Measurements from ENCODE around the gene TMEM260.
"Not testable (repeated sequence)": the region's sequence is repeated elsewhere in the genome, so short reads cannot be mapped to it uniquely, and the experiment has no call there.

The TMEM260 gene

DNA sequence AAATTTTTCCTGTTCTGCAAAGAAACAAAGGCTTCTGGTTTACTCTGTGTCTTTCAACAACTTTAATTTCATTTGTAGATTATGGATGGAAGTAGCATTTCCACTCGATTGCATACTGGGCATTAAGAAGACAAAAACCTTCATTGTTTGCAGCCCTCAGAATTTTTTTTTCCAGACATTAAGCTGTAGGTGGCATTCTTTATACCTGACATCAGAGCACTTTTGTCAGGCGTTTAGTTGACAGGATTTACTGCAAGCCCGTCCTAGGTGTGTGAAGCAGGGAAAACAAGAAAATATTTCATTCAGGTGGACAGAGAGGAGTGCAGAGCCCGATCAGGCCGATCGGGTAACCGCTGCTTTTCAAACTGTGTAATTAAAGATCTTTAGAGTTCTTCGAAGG lies 107.5 kb downstream of the TMEM260 start:
- Histone ChIP-seq H3K27me3 (ENCODE audit: control insufficient read depth, insufficient read depth, low read length) (peaks cover 2% of the 10 kb centered on the region), H3K4me1 (ENCODE audit: control insufficient read depth, insufficient read depth, low read length) (peaks cover 19% of the 10 kb centered on the region), H3K36me3 (ENCODE audit: control insufficient read depth, insufficient read depth, low read length) (no peaks in the 10 kb centered on the region), H3K9me3 (ENCODE audit: control insufficient read depth, insufficient read depth, low read length) (no peaks in the 10 kb centered on the region), H3K9ac (ENCODE audit: low read depth, low read length) (no peak overlapping the region), H3K4me3 (ENCODE audit: low read depth, low read length) (no peak overlapping the region)

DNA sequence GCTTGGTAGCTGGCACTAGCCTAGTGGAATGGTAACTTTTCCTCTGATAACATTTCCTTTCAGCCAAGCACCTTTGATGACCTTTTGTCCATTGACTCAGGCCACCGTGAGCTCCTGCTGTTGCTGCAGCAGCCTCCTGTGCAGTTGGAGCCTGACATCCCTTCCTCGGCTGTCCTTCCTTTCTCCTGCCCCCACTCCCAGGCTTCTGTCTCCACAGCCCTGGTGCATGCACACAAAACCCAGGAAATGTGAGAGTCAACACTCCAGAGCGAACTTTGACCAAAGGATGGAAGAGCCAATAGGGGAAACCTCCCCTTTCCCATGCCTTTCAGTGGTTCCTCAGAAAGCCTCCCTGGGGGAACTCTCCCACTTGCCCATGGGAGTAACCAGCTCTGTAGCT lies 115.0 kb downstream of the TMEM260 start:
- H3K9ac ChIP-seq (ENCODE audit: low read depth, low read length): no peak overlapping the region
- no peaks in the 10 kb centered on the region for H3K9me3 ChIP-seq (ENCODE audit: control insufficient read depth, insufficient read depth, low read length)
- no peaks in the 10 kb centered on the region for H3K36me3 ChIP-seq (ENCODE audit: control insufficient read depth, insufficient read depth, low read length)
- H3K4me3 ChIP-seq (ENCODE audit: low read depth, low read length): no peak overlapping the region
- H3K27me3 ChIP-seq (ENCODE audit: control insufficient read depth, insufficient read depth, low read length): no peaks in the 10 kb centered on the region
- peaks cover 19% of the 10 kb centered on the region for H3K4me1 ChIP-seq (ENCODE audit: control insufficient read depth, insufficient read depth, low read length)

DNA sequence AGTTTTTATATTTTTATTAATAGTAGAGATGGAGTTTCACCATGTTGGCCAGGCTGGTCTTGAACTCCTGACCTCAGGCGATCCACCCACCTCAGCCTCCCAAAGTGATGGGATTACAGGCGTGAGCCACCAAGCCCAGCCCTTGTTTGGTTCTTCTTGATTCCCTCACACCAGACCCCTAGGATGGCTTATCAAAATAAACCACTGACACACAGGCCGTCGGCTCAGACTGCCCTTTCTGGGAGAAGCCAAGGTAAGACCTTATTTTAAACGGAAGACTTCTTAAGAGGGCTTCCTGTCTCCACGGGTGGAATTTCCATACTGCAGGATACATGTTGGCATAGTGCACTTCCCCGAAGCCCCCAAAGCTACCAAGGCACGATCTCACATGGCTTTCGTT lies 115.6 kb downstream of the TMEM260 start:
- not testable (repeated sequence) for H3K9me3 ChIP-seq (ENCODE audit: control insufficient read depth, insufficient read depth, low read length); H3K9ac ChIP-seq (ENCODE audit: low read depth, low read length); H3K4me3 ChIP-seq (ENCODE audit: low read depth, low read length); H3K36me3 ChIP-seq (ENCODE audit: control insufficient read depth, insufficient read depth, low read length); H3K27me3 ChIP-seq (ENCODE audit: control insufficient read depth, insufficient read depth, low read length)
- H3K4me1 ChIP-seq (ENCODE audit: control insufficient read depth, insufficient read depth, low read length): peaks cover 14% of the 10 kb centered on the region

All from iPS-15b (cell line).